ENCODE data around the gene ECE1.
"Not testable (repeated sequence)": the region's sequence is repeated elsewhere in the genome, so short reads cannot be mapped to it uniquely, and the experiment has no call there.

Gene ECE1

GRCh38 chr1:21220815-21221214 lies 69.4 kb downstream of the ECE1 start:
- peaks cover 60 to 88% (median 88%) of the 10 kb centered on the region in 3 donors for H3K36me3 ChIP-seq
- intact Hi-C loops (cut with DNase I; ENCODE audit: low total_unique reads), result no loop called here
- no peak for TF ChIP-seq CTCF (IDR thresholded peaks at IDR 0.05)

GRCh38 chr1:21219674-21220073 lies 70.6 kb downstream of the ECE1 start:
- no peak overlapping the region for H3K4me3 ChIP-seq
- no peak for TF ChIP-seq CTCF (IDR thresholded peaks at IDR 0.05)
- intact Hi-C loops (cut with DNase I; ENCODE audit: low total_unique reads), result loop anchor here (5.0 kb wide), 1 partner anchor 148 kb away; no protein-coding TSS in a partner anchor
- H3K27ac ChIP-seq, result no peak overlapping the region
- peaks cover 53 to 77% (median 76%) of the 10 kb centered on the region in 3 donors for H3K36me3 ChIP-seq
- no peaks in the 10 kb centered on the region for H3K9me3 ChIP-seq
- H3K27me3 ChIP-seq, result no peaks in the 10 kb centered on the region
- no peaks in the 10 kb centered on the region for H3K4me1 ChIP-seq
- no peak for DNase-seq

More at GRCh38 chr1:21220815-21221214, 69.4 kb downstream of the ECE1 start:
- Histone ChIP-seq H3K27ac (no peak overlapping the region), H3K27me3 (no peaks in the 10 kb centered on the region), H3K9me3 (no peaks in the 10 kb centered on the region), H3K4me1 (no peaks in the 10 kb centered on the region), H3K4me3 (no peak overlapping the region)
- DNase-seq, result no peak

- Histone ChIP-seq H3K27ac (no peak overlapping the region), H3K4me1 (no peaks in the 10 kb centered on the region), H3K36me3 (peaks cover 37 to 60% (median 60%) of the 10 kb centered on the region in 3 donors), H3K27me3 (no peaks in the 10 kb centered on the region), H3K4me3 (no peak overlapping the region), H3K9me3 (no peaks in the 10 kb centered on the region)
- DNase-seq, result peak in 1 of 2 donors; percentile 56
- intact Hi-C loops (cut with DNase I; ENCODE audit: low total_unique reads), result loop anchor here (5.0 kb wide), 1 partner anchor 149 kb away; no protein-coding TSS in a partner anchor
- peak in 1 of 2 experiments; percentile 25 for TF ChIP-seq CTCF (IDR thresholded peaks at IDR 0.05)
Observed at GRCh38 chr1:21217812-21218596, 72.3 kb downstream of the ECE1 start.

DNA sequence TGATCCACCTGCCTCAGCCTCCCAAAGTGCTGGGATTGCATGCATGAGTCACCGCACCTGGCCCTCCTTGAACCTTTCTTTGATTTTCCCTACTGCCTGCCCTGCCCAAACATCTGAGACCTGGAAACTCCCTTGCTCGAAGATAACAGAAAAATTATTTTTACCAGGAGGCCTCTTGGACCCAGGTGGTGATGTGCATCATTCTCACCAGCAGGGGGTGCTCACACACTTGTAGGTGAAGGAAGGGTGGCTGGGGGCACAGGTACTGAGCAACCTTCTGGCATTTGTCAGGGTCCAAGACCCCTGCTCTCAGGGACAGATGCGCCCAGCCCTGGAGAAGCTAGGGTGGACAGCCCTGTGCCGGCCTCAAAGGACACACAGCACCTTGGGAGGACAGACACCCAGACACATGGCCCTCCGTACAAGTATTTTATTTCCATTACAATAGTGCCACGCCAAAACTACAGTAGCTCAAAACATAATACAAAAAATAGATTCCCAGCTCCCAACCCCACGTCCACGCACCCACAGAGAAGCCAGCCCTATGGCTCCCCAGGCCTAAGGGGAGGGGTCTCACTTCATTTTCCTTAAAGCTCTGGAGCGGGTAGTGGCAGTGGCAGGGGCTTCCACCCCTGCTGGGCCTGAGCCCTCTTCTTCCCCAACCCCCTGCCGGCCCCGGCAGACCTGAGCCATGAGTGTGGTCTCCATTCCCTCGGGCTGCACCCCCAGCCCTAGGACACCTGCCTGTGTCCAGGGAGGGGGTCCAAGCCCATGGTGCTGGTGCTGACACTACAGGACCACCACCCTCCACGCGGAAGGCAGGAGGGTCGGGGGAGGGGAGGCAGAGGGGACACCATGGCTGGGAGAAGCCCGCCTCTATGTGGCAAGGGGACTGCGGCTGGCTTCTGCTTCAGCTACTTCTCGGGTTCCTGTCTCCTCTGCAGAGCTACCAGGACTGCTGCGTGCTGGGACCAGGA lies 73.1 kb downstream of the ECE1 start:
- Histone ChIP-seq H3K27ac (no peak overlapping the region), H3K4me1 (no peaks in the 10 kb centered on the region), H3K36me3 (peaks cover 36 to 52% (median 51%) of the 10 kb centered on the region in 3 donors), H3K4me3 (no peak overlapping the region), H3K27me3 (no peaks in the 10 kb centered on the region), H3K9me3 (no peaks in the 10 kb centered on the region)
- intact Hi-C loops (cut with DNase I; ENCODE audit: low total_unique reads), result loop anchor here (5.0 kb wide), 1 partner anchor 150 kb away; no protein-coding TSS in a partner anchor
- DNase-seq, result peak in 1 of 2 donors; percentile 55
- TF ChIP-seq CTCF (IDR thresholded peaks at IDR 0.05), result peak; percentile 71 to 73

DNA sequence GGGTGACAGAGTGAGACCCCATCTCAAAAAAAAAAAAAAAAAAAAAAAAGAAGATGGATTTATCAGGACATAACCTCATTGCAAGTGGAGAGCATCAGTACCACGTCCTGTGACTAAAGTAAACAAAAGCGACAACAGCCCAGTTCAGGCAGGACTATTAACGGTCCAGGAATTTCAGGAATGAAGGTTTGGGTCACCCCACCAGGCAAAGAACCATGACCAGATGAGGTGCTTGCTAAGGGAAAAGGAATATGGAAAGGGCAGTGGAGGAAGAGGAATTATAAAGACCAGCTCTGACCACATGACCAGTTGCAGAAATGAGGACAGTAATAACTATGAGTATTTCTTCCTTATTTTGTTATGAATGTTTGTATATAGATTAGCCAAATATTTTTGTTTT lies 78.1 kb downstream of the ECE1 start:
- DNase-seq, result no peak
- Histone ChIP-seq H3K4me1 (no peaks in the 10 kb centered on the region), H3K36me3 (peaks cover 1 to 4% (median 2%) of the 10 kb centered on the region in 3 donors), H3K4me3 (no peak overlapping the region), H3K27ac (no peak overlapping the region), H3K27me3 (no peaks in the 10 kb centered on the region), H3K9me3 (no peaks in the 10 kb centered on the region)
- TF ChIP-seq CTCF (IDR thresholded peaks at IDR 0.05), result no peak
- intact Hi-C loops (cut with DNase I; ENCODE audit: low total_unique reads), result no loop called here

GRCh38 chr1:21208137-21208700 lies 82.0 kb downstream of the ECE1 start:
- intact Hi-C loops (cut with DNase I; ENCODE audit: low total_unique reads); H3K27me3 ChIP-seq; H3K4me1 ChIP-seq; DNase-seq; H3K36me3 ChIP-seq; H3K4me3 ChIP-seq; H3K27ac ChIP-seq; H3K9me3 ChIP-seq: not testable (repeated sequence)
